ENCODE data around the gene AGPAT3. TPM values are rescaled to one million over a fixed set of nuclear protein-coding genes. Genes with fewer than 3 reads are reported as not detected.

The AGPAT3 gene
- total RNA-seq, 1 experiment from 2014 or later, result 58.3 TPM

- H3K36me3 Mint-ChIP-seq (ENCODE audit: insufficient read depth, unreplicated experiment), result peaks cover 39% of the 10 kb centered on the region
- no peak for DNase-seq (ENCODE audit: unreplicated experiment)
- no peak overlapping the region for H3K27ac Mint-ChIP-seq (ENCODE audit: low read depth, unreplicated experiment)
- ChIA-PET POLR2A (interaction anchor here (0.8 kb wide), 1 partner anchor 8 kb away, joined by 3 read pairs; no protein-coding TSS in a partner anchor), CTCF (no interaction called here)
- TF ChIP-seq, protein P1, sequence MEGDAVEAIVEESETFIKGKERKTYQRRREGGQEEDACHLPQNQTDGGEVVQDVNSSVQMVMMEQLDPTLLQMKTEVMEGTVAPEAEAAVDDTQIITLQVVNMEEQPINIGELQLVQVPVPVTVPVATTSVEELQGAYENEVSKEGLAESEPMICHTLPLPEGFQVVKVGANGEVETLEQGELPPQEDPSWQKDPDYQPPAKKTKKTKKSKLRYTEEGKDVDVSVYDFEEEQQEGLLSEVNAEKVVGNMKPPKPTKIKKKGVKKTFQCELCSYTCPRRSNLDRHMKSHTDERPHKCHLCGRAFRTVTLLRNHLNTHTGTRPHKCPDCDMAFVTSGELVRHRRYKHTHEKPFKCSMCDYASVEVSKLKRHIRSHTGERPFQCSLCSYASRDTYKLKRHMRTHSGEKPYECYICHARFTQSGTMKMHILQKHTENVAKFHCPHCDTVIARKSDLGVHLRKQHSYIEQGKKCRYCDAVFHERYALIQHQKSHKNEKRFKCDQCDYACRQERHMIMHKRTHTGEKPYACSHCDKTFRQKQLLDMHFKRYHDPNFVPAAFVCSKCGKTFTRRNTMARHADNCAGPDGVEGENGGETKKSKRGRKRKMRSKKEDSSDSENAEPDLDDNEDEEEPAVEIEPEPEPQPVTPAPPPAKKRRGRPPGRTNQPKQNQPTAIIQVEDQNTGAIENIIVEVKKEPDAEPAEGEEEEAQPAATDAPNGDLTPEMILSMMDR (IDR thresholded peaks at IDR 0.05; ENCODE audit: unreplicated experiment), result no peak
- no peaks in the 10 kb centered on the region for H3K9me3 Mint-ChIP-seq (ENCODE audit: unreplicated experiment)
- peaks cover 7% of the 10 kb centered on the region for H3K4me1 Mint-ChIP-seq (ENCODE audit: insufficient read depth, unreplicated experiment)
- intact Hi-C loops (cut with micrococcal nuclease), result no loop called here
- no peaks in the 10 kb centered on the region for H3K27me3 Mint-ChIP-seq (ENCODE audit: insufficient read depth, unreplicated experiment)
- BruUV-seq (replicated peaks), result no TSS peak
- H3K4me3 Mint-ChIP-seq (ENCODE audit: unreplicated experiment), result no peak overlapping the region
These were observed 68.7 kb downstream of the AGPAT3 start for GRCh38 chr21:43933680-43934079.

- Mint-ChIP-seq H3K27me3 (ENCODE audit: insufficient read depth, unreplicated experiment) (no peaks in the 10 kb centered on the region), H3K36me3 (ENCODE audit: insufficient read depth, unreplicated experiment) (peaks cover 35% of the 10 kb centered on the region), H3K27ac (ENCODE audit: low read depth, unreplicated experiment) (no peak overlapping the region), H3K4me3 (ENCODE audit: unreplicated experiment) (no peak overlapping the region), H3K9me3 (ENCODE audit: unreplicated experiment) (no peaks in the 10 kb centered on the region), H3K4me1 (ENCODE audit: insufficient read depth, unreplicated experiment) (peaks cover 7% of the 10 kb centered on the region)
- DNase-seq (ENCODE audit: unreplicated experiment), result no peak
- ChIA-PET CTCF (no interaction called here), POLR2A (no interaction called here)
- TF ChIP-seq, protein P1 (IDR thresholded peaks at IDR 0.05; ENCODE audit: unreplicated experiment), result no peak
- intact Hi-C loops (cut with micrococcal nuclease), result no loop called here
- no TSS peak for BruUV-seq (replicated peaks)
These were observed 69.1 kb downstream of the AGPAT3 start for GRCh38 chr21:43934116-43934515.

- ChIA-PET POLR2A (no interaction called here), CTCF (interaction anchor here (0.7 kb wide), 1 partner anchor 41 kb away, joined by 4 read pairs; no protein-coding TSS in a partner anchor)
- H3K27me3 Mint-ChIP-seq (ENCODE audit: insufficient read depth, unreplicated experiment), result no peaks in the 10 kb centered on the region
- peaks cover 32% of the 10 kb centered on the region for H3K36me3 Mint-ChIP-seq (ENCODE audit: insufficient read depth, unreplicated experiment)
- no TSS peak for BruUV-seq (replicated peaks)
- no peak overlapping the region for H3K27ac Mint-ChIP-seq (ENCODE audit: low read depth, unreplicated experiment)
- TF ChIP-seq, protein P1 (IDR thresholded peaks at IDR 0.05; ENCODE audit: unreplicated experiment), result no peak
- DNase-seq (ENCODE audit: unreplicated experiment), result no peak
- H3K4me3 Mint-ChIP-seq (ENCODE audit: unreplicated experiment), result no peak overlapping the region
- H3K9me3 Mint-ChIP-seq (ENCODE audit: unreplicated experiment), result no peaks in the 10 kb centered on the region
- intact Hi-C loops (cut with micrococcal nuclease), result no loop called here
- H3K4me1 Mint-ChIP-seq (ENCODE audit: insufficient read depth, unreplicated experiment), result peaks cover 7% of the 10 kb centered on the region
These were observed 70.0 kb downstream of the AGPAT3 start for GRCh38 chr21:43934716-43935705.

DNA sequence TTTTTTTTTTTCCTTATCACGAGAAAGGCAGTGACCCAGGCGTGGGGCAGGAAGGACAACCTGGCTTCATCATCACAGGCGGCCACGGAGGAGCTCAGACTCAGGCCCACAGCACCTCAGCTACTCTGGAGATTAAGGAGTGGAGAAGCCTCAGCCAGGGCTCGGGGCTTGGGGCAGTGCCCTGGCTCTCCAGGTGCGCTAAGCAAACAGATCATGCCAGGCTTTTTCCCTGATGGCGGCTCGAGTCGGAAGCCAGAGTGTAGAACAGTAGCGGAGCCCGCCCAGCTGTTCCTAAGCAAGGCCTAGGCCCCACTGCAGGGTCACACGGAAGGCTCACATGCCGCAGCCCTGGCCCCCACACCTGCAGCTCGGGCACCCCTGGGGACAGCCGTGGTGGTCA, 70.7 kb downstream of the AGPAT3 start:
- ChIA-PET CTCF (no interaction called here), POLR2A (no interaction called here)
- Mint-ChIP-seq H3K36me3 (ENCODE audit: insufficient read depth, unreplicated experiment) (peaks cover 32% of the 10 kb centered on the region), H3K4me1 (ENCODE audit: insufficient read depth, unreplicated experiment) (peaks cover 7% of the 10 kb centered on the region), H3K27me3 (ENCODE audit: insufficient read depth, unreplicated experiment) (no peaks in the 10 kb centered on the region), H3K9me3 (ENCODE audit: unreplicated experiment) (no peaks in the 10 kb centered on the region), H3K27ac (ENCODE audit: low read depth, unreplicated experiment) (no peak overlapping the region), H3K4me3 (ENCODE audit: unreplicated experiment) (no peak overlapping the region)
- DNase-seq (ENCODE audit: unreplicated experiment), result no peak
- intact Hi-C loops (cut with micrococcal nuclease), result no loop called here
- TF ChIP-seq, protein P1 (IDR thresholded peaks at IDR 0.05; ENCODE audit: unreplicated experiment), result no peak
- no TSS peak for BruUV-seq (replicated peaks)

Data from MCF 10A (cell line).